Lower leg skin (tissue), 3 donors: Measurements from ENCODE around the gene ZBTB7C.

ENCODE experiments used
- POLR2A ChIP-seq, 2 donors: fragments of 450-650 bp; IDR thresholded peaks; one replicate each; pipeline ENCODE4 v1.6.1; 2016 to 2017; ENCODE audit warnings: antibody characterized with exemption in 2 of 2, mild to moderate bottlenecking in 1 of 2, moderate library complexity in 1 of 2
- TF ChIP-seq, protein P1 (sequence below), 3 donors: fragments of 450-650 bp; IDR thresholded peaks; one replicate each; pipeline ENCODE4 v1.5.1; 2016; ENCODE audit warnings: antibody characterized with exemption in 3 of 3, mild to moderate bottlenecking in 3 of 3, moderate library complexity in 2 of 3

- TF ChIP-seq, protein P1, sequence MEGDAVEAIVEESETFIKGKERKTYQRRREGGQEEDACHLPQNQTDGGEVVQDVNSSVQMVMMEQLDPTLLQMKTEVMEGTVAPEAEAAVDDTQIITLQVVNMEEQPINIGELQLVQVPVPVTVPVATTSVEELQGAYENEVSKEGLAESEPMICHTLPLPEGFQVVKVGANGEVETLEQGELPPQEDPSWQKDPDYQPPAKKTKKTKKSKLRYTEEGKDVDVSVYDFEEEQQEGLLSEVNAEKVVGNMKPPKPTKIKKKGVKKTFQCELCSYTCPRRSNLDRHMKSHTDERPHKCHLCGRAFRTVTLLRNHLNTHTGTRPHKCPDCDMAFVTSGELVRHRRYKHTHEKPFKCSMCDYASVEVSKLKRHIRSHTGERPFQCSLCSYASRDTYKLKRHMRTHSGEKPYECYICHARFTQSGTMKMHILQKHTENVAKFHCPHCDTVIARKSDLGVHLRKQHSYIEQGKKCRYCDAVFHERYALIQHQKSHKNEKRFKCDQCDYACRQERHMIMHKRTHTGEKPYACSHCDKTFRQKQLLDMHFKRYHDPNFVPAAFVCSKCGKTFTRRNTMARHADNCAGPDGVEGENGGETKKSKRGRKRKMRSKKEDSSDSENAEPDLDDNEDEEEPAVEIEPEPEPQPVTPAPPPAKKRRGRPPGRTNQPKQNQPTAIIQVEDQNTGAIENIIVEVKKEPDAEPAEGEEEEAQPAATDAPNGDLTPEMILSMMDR (IDR thresholded peaks at IDR 0.05) = no peak
- no peak for TF ChIP-seq POLR2A (IDR thresholded peaks at IDR 0.05)
These were observed 387.2 kb downstream of the ZBTB7C start for GRCh38 chr18:48022021-48022420.
